ENCODE measurements around the gene ABI3BP. TPM values are rescaled to one million over a fixed set of nuclear protein-coding genes. Genes with fewer than 3 reads are reported as not detected.

Gene ABI3BP
- total and polyA plus RNA-seq, 10 of the 15 experiments (the other 5 are each of a cell fraction or from before 2014, with no cell fraction given), result 0.03 to 0.42 (median 0.11) TPM; not detected in 4

GRCh38 chr3:100973594-100973993 lies 19.6 kb downstream of the ABI3BP start (continued):
- TF ChIP-seq NFYA (IDR thresholded peaks at IDR 0.05; ENCODE audit: borderline replicate concordance, low read depth, low read length) (no peak), BCL11A (IDR thresholded peaks at IDR 0.05; ENCODE audit: low read depth, low read length) (no peak), FOS (IDR thresholded peaks at IDR 0.05; ENCODE audit: borderline replicate concordance, extremely low read depth, insufficient read length) (no peak), ZBTB33 (IDR thresholded peaks at IDR 0.05) (no peak), LARP7 (IDR thresholded peaks at IDR 0.05) (no peak)

GRCh38 chr3:100972867-100973266 lies 20.4 kb downstream of the ABI3BP start:
- in situ Hi-C loops (cut with MboI) (no loop called here), intact Hi-C loops (cut with micrococcal nuclease; ENCODE audit: unreplicated experiment) (no loop called here)
- BruUV-seq (replicated peaks), result no TSS peak
- TF ChIP-seq BCLAF1 (IDR thresholded peaks at IDR 0.05) (no peak), EZH2 (IDR thresholded peaks at IDR 0.05; ENCODE audit: borderline replicate concordance, control insufficient read depth, low read depth, low read length) (no peak), CTCF (IDR thresholded peaks at IDR 0.05 in 2 of 3, conservative IDR thresholded peaks at IDR 0.05 in 1 of 3; ENCODE audit: control insufficient read depth in 2 of 3, extremely low read depth in 1 of 3, insufficient read depth in 1 of 3, low read depth in 3 of 3, low read length in 3 of 3) (no peak), LARP7 (IDR thresholded peaks at IDR 0.05) (no peak), NFXL1 (IDR thresholded peaks at IDR 0.05; ENCODE audit: borderline replicate concordance) (no peak), PAX8 (IDR thresholded peaks at IDR 0.05) (no peak), ZBTB33 (IDR thresholded peaks at IDR 0.05) (no peak), BCL11A (IDR thresholded peaks at IDR 0.05; ENCODE audit: low read depth, low read length) (no peak), RAD51 (IDR thresholded peaks at IDR 0.05) (no peak)
- FAIRE-seq, result no peak
- Histone ChIP-seq H3K36me3 (ENCODE audit: control insufficient read depth in 2 of 2, insufficient read depth in 2 of 2, low read length in 1 of 2) (no peaks in the 10 kb centered on the region), H3K27ac (ENCODE audit: control insufficient read depth, insufficient read depth) (no peak overlapping the region), H3K4me1 (ENCODE audit: control insufficient read depth, insufficient read depth, low read length) (no peaks in the 10 kb centered on the region), H3K79me2 (ENCODE audit: control insufficient read depth, insufficient read depth, low read length) (no peaks in the 10 kb centered on the region), H3K9ac (ENCODE audit: control insufficient read depth, insufficient read depth, low read length) (no peak overlapping the region), H3K9me3 (replicated peaks; ENCODE audit: control insufficient read depth, insufficient read depth, low read length) (no peaks in the 10 kb centered on the region), H4K20me1 (ENCODE audit: control insufficient read depth, insufficient read depth) (no peaks in the 10 kb centered on the region), H3K4me2 (ENCODE audit: control insufficient read depth, insufficient read depth) (no peak overlapping the region), H3K27me3 (replicated peaks in 1 of 2; ENCODE audit: control insufficient read depth in 2 of 2, insufficient read depth in 2 of 2, low read length in 1 of 2) (no peaks in the 10 kb centered on the region), H3K4me3 (no peak overlapping the region), H2AFZ (ENCODE audit: control insufficient read depth, low read depth, low read length) (no peak overlapping the region)
- ChIA-PET SMC1A (ENCODE audit: uncharacterized antibody, unreplicated experiment) (no interaction called here), RAD21 (ENCODE audit: unreplicated experiment) (no interaction called here), CTCF (interaction anchor here (1.7 kb wide), 1 partner anchor 11 kb away, joined by 3 read pairs; no protein-coding TSS in a partner anchor), POLR2A (no interaction called here)
- 0% methylated on average over 1 of the region's 1 CpG for WGBS (ENCODE audit: insufficient coverage, insufficient replicate concordance, low lambda C conversion rate, missing lambda C conversion rate)
- no peak for DNase-seq (ENCODE audit: low read depth, low spot score)
- no peak for ATAC-seq
